ENCODE data around the gene NTF4. TPM values are rescaled to one million over a fixed set of nuclear protein-coding genes. Genes with fewer than 3 reads are reported as not detected.
A peak's percentile ranks its signal among the peaks of the same experiment; 100 is the strongest.

The NTF4 gene, protein sequence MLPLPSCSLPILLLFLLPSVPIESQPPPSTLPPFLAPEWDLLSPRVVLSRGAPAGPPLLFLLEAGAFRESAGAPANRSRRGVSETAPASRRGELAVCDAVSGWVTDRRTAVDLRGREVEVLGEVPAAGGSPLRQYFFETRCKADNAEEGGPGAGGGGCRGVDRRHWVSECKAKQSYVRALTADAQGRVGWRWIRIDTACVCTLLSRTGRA
- 0.34 and 0.37 TPM in 2 replicates for polyA plus RNA-seq (2011; rRNA removed)
- polyA plus RNA-seq (2012; cell fraction: cytosol; rRNA removed): 0.49 and 0.52 TPM in 2 replicates
- 0.94 and 1.1 TPM in 2 replicates for polyA plus RNA-seq (2012; cell fraction: nucleus; rRNA removed)
- polyA plus RNA-seq (2017; fragmentation: RNase III; extraction: RNeasy Plus Mini Kit Qiagen cat#74134 plus additional on column Dnase treatment): 1.0 to 2.4 TPM (median 1.7 TPM) in 3 replicates
- 0.25 and 0.54 TPM in 2 replicates for polyA minus RNA-seq (2011; rRNA and poly(A)+ RNA removed)

DNA sequence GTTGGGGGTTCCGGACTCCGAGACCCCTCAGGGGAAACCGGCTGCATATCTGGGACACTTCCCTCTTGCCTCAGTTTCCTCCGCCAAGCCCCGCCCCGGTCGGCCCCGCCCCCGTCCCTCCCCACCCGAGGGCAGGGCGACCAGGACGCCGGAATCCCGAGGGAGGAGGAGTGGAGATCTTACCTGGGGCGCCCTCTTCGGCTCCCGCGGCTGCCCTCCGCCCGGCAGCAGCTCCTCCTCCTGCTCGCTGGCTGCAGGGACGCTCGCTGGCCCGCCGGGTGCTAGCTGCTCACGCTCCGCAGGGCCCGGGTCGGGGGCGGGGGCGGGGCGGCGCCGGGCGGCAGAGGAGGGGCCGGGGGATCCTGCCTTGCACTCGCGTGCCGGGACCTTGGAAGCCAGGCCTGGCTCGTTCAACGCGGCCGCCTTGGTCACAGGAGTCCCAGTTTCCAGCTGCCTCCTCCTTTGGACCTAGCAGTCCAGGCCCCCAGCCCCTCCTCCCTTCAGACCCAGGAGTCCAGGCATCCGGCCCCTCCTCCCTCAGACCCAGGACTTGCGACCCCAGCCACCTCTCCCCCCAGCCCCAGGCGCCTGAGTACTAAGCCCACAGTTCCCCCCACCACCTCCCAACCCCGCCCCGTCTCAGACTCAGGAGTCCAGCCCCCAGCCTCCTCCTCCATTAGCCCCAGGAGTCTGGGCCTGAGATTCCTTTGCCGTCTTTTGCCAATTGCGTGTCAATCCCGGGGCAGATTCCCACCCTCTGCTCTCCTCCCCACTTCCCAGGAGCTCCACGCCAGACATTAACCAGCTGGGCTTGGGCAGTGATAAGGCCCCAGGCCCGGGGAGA is at the start of gene NTF4:
Gene NTF4, minus strand, starts transcription at position 51 of the 844 bp plus-strand sequence. CDS start 2,821 bp downstream, outside the sequence.
- H3K4me3 ChIP-seq: peak within 1 kb of the TSS; percentile 45
- FAIRE-seq: no peak
- ChIA-PET POLR2A (interaction anchor here (1.1 to 1.3 kb wide), 2 partner anchors 9 to 193 kb away, joined by 3 to 4 read pairs; partner anchors contain the start of gene PPP1R15A), CTCF (interaction anchor here (0.7 to 2.3 kb wide), 10 partner anchors 9 to 90 kb away, joined by 3 to 11 read pairs (median 6); partner anchors contain the start of genes GYS1 and RUVBL2)
- peak in 1 of 2 experiments; percentile 61 for DNase-seq (ENCODE audit: low read depth in 1 of 2, low spot score in 1 of 2)
- peak; percentile 66 to 79 for ATAC-seq
- H3K4me1 ChIP-seq: peaks cover 18% of the 10 kb centered on the region
- TF ChIP-seq, protein P1, sequence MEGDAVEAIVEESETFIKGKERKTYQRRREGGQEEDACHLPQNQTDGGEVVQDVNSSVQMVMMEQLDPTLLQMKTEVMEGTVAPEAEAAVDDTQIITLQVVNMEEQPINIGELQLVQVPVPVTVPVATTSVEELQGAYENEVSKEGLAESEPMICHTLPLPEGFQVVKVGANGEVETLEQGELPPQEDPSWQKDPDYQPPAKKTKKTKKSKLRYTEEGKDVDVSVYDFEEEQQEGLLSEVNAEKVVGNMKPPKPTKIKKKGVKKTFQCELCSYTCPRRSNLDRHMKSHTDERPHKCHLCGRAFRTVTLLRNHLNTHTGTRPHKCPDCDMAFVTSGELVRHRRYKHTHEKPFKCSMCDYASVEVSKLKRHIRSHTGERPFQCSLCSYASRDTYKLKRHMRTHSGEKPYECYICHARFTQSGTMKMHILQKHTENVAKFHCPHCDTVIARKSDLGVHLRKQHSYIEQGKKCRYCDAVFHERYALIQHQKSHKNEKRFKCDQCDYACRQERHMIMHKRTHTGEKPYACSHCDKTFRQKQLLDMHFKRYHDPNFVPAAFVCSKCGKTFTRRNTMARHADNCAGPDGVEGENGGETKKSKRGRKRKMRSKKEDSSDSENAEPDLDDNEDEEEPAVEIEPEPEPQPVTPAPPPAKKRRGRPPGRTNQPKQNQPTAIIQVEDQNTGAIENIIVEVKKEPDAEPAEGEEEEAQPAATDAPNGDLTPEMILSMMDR (IDR thresholded peaks at IDR 0.05): peak; percentile 11; the same call in 2 of the 3 replicates
- TF ChIP-seq, protein P2, sequence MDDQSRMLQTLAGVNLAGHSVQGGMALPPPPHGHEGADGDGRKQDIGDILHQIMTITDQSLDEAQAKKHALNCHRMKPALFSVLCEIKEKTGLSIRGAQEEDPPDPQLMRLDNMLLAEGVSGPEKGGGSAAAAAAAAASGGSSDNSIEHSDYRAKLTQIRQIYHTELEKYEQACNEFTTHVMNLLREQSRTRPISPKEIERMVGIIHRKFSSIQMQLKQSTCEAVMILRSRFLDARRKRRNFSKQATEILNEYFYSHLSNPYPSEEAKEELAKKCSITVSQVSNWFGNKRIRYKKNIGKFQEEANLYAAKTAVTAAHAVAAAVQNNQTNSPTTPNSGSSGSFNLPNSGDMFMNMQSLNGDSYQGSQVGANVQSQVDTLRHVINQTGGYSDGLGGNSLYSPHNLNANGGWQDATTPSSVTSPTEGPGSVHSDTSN (IDR thresholded peaks at IDR 0.05): no peak
- 15% methylated on average over 38 of the region's 53 CpGs for WGBS (ENCODE audit: missing lambda C conversion rate)
- H3K27ac ChIP-seq: peak within 1 kb of the TSS; percentile 56 to 82
- peak within 1 kb of the TSS; percentile 89 for H3K4me2 ChIP-seq
- H3K9me3 ChIP-seq: no peaks in the 10 kb centered on the region

DNA sequence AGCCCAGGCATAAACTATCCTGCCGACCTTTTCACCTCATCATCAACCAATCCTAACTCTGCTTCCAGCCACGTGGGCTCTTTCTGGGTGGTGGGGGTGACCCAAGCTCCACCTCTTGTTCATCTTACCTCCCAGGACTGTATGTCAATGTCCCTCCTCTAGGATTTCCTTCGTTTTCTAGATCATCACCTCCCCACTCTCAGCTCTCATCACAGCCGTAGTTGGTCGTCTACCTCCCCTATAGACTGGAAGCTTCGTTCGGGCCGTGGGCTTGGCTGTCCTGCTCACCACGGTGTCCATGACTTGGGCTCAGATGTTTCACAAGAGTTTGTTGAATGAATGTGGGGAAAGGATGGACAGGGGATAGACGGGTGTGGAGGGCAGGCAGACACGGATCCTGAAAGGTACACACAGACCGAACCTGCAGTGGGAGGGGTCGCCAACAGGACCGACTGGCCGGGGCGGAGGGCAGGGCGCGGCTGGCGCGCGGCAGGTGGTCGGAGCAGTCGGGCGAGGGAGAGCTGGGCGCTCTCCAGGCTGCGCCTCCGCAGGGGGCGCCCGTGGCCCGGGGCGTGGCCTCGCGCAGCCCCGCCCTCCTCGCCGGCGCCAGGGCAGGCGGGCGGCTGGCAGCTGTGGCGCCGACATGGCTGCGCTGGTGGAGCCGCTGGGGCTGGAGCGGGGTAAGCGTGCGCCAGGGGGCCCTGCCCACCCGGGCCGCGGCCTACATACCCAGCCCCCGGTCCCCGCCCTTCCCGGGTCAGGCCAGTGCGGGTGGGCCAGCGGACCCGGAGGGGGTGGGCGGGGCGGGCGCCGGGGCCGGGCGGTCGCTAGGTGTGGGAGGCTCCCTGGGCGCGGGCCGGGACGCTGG is 49.4 kb upstream of the NTF4 start, which contains the start of gene LIN7B:
Gene LIN7B, plus strand, starts transcription at position 609 of the 868 bp plus-strand sequence. Its CDS starts 35 bp downstream, at position 644.
- Histone ChIP-seq H3K27ac (peak within 1 kb of the TSS; percentile 92 to 95), H3K4me3 (peak within 1 kb of the TSS; percentile 79), H3K9me3 (no peaks in the 10 kb centered on the region), H3K4me2 (peak within 1 kb of the TSS; percentile 96), H3K4me1 (peaks cover 27% of the 10 kb centered on the region)
- 2% methylated on average over 30 of the region's 66 CpGs for WGBS (ENCODE audit: missing lambda C conversion rate)
- peak; percentile 85 to 94 for DNase-seq (ENCODE audit: low read depth in 1 of 2, low spot score in 1 of 2)
- POLR2A ChIA-PET: interaction anchor here (0.5 to 1.8 kb wide), 9 partner anchors 12 to 110 kb away, joined by 3 to 8 read pairs (median 4); no protein-coding TSS in a partner anchor
- CTCF ChIA-PET: interaction anchor here (0.9 to 11.5 kb wide), 25 partner anchors 10 to 127 kb away, joined by 3 to 241 read pairs (median 4); a partner anchor contains a TSS
- no peak for FAIRE-seq
- peak; percentile 67 for ATAC-seq
- TF ChIP-seq BHLHE40 (IDR thresholded peaks at IDR 0.05; ENCODE audit: low read depth, low read length) (no peak), EHF (CRISPR knock-in tag; IDR thresholded peaks at IDR 0.05) (peak; percentile 66; the same call in 1 of the 2 replicates), HEYL (CRISPR knock-in tag; IDR thresholded peaks at IDR 0.05) (no peak), SREBF2 (IDR thresholded peaks at IDR 0.05) (no peak), CBX2 (IDR thresholded peaks at IDR 0.05; ENCODE audit: borderline replicate concordance, low read depth) (no peak), HDAC2 (IDR thresholded peaks at IDR 0.05) (no peak), NR3C1 (IDR thresholded peaks at IDR 0.05) (no peak), POLR2AphosphoS2 (conservative IDR thresholded peaks at IDR 0.05; ENCODE audit: low read length) (no peak), RARB (CRISPR knock-in tag; IDR thresholded peaks at IDR 0.05) (no peak), POLR2A (IDR thresholded peaks at IDR 0.05; ENCODE audit: low read length) (peak; percentile 78), MAZ (IDR thresholded peaks at IDR 0.05; ENCODE audit: borderline replicate concordance, low read depth, low read length) (no peak)
- TF ChIP-seq, protein P3, sequence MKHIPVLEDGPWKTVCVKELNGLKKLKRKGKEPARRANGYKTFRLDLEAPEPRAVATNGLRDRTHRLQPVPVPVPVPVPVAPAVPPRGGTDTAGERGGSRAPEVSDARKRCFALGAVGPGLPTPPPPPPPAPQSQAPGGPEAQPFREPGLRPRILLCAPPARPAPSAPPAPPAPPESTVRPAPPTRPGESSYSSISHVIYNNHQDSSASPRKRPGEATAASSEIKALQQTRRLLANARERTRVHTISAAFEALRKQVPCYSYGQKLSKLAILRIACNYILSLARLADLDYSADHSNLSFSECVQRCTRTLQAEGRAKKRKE (CRISPR knock-in tag; IDR thresholded peaks at IDR 0.05; ENCODE audit: low read depth): 0 out of 2 replicates have a peak, but pooled peaks have one; percentile 76
- TF ChIP-seq, protein P4, sequence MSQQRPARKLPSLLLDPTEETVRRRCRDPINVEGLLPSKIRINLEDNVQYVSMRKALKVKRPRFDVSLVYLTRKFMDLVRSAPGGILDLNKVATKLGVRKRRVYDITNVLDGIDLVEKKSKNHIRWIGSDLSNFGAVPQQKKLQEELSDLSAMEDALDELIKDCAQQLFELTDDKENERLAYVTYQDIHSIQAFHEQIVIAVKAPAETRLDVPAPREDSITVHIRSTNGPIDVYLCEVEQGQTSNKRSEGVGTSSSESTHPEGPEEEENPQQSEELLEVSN (IDR thresholded peaks at IDR 0.05; ENCODE audit: borderline replicate concordance, low read depth): peak; percentile 75; the same call in 1 of the 2 replicates
- TF ChIP-seq, protein P5, sequence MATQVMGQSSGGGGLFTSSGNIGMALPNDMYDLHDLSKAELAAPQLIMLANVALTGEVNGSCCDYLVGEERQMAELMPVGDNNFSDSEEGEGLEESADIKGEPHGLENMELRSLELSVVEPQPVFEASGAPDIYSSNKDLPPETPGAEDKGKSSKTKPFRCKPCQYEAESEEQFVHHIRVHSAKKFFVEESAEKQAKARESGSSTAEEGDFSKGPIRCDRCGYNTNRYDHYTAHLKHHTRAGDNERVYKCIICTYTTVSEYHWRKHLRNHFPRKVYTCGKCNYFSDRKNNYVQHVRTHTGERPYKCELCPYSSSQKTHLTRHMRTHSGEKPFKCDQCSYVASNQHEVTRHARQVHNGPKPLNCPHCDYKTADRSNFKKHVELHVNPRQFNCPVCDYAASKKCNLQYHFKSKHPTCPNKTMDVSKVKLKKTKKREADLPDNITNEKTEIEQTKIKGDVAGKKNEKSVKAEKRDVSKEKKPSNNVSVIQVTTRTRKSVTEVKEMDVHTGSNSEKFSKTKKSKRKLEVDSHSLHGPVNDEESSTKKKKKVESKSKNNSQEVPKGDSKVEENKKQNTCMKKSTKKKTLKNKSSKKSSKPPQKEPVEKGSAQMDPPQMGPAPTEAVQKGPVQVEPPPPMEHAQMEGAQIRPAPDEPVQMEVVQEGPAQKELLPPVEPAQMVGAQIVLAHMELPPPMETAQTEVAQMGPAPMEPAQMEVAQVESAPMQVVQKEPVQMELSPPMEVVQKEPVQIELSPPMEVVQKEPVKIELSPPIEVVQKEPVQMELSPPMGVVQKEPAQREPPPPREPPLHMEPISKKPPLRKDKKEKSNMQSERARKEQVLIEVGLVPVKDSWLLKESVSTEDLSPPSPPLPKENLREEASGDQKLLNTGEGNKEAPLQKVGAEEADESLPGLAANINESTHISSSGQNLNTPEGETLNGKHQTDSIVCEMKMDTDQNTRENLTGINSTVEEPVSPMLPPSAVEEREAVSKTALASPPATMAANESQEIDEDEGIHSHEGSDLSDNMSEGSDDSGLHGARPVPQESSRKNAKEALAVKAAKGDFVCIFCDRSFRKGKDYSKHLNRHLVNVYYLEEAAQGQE (IDR thresholded peaks at IDR 0.05): no peak
- TF ChIP-seq, protein P6, sequence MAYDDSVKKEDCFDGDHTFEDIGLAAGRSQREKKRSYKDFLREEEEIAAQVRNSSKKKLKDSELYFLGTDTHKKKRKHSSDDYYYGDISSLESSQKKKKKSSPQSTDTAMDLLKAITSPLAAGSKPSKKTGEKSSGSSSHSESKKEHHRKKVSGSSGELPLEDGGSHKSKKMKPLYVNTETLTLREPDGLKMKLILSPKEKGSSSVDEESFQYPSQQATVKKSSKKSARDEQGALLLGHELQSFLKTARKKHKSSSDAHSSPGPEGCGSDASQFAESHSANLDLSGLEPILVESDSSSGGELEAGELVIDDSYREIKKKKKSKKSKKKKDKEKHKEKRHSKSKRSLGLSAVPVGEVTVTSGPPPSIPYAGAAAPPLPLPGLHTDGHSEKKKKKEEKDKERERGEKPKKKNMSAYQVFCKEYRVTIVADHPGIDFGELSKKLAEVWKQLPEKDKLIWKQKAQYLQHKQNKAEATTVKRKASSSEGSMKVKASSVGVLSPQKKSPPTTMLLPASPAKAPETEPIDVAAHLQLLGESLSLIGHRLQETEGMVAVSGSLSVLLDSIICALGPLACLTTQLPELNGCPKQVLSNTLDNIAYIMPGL (CRISPR knock-in tag; IDR thresholded peaks at IDR 0.05; ENCODE audit: borderline replicate concordance): no peak
- TF ChIP-seq, protein P7, sequence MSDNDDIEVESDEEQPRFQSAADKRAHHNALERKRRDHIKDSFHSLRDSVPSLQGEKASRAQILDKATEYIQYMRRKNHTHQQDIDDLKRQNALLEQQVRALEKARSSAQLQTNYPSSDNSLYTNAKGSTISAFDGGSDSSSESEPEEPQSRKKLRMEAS (IDR thresholded peaks at IDR 0.05): peak; percentile 83
